ENCODE data around the gene RGSL1. TPM values are rescaled to one million over a fixed set of nuclear protein-coding genes. Genes with fewer than 3 reads are reported as not detected.

RGSL1 gene
- total RNA-seq, 1 donor from 2014 or later: not detected

DNA sequence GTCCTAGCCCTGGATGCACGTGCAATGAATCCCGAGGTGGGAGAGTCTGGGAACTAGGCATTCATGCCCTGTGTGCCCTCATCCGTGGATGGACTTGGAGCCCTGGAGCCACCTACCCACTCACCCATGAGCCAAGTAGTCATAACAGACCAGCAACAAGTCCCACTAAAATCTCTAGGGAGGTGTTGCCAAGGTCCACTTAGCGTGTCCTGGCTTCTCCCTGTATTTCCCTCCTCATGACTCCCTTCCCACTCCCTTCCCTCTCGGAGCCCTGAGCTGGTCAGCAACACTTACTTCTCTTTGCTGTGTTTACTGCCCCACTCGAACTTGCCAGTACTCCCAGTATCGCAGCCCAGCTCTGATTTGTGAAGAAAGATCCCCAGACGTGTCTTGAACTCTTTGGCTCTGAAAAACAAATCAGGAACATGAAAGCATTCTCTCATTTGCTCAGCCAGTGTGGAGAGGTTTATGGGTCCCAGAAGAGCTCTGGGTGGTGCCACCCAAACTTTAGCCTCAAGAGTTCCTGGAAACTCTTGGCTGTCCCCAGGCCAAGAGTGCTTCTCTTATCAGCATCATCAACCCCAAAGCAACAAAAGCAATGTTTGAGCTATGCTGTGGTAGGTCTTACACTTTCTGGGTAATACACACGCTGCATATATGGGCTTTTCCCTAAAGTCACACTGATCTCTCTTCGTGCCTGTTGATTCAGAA lies 153.1 kb downstream of the RGSL1 start:
- Mint-ChIP-seq H3K4me1 (ENCODE audit: low read depth, unreplicated experiment) (peaks cover 17% of the 10 kb centered on the region), H3K27ac (ENCODE audit: unreplicated experiment) (no peak overlapping the region), H3K36me3 (ENCODE audit: unreplicated experiment) (no peaks in the 10 kb centered on the region), H3K27me3 (ENCODE audit: unreplicated experiment) (peaks cover 2% of the 10 kb centered on the region), H3K4me3 (ENCODE audit: unreplicated experiment) (no peak overlapping the region), H3K9me3 (ENCODE audit: unreplicated experiment) (no peaks in the 10 kb centered on the region)
- DNase-seq: no peak
- TF ChIP-seq, protein P1, sequence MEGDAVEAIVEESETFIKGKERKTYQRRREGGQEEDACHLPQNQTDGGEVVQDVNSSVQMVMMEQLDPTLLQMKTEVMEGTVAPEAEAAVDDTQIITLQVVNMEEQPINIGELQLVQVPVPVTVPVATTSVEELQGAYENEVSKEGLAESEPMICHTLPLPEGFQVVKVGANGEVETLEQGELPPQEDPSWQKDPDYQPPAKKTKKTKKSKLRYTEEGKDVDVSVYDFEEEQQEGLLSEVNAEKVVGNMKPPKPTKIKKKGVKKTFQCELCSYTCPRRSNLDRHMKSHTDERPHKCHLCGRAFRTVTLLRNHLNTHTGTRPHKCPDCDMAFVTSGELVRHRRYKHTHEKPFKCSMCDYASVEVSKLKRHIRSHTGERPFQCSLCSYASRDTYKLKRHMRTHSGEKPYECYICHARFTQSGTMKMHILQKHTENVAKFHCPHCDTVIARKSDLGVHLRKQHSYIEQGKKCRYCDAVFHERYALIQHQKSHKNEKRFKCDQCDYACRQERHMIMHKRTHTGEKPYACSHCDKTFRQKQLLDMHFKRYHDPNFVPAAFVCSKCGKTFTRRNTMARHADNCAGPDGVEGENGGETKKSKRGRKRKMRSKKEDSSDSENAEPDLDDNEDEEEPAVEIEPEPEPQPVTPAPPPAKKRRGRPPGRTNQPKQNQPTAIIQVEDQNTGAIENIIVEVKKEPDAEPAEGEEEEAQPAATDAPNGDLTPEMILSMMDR (IDR thresholded peaks at IDR 0.05; ENCODE audit: partially characterized antibody, unreplicated experiment): no peak

DNA sequence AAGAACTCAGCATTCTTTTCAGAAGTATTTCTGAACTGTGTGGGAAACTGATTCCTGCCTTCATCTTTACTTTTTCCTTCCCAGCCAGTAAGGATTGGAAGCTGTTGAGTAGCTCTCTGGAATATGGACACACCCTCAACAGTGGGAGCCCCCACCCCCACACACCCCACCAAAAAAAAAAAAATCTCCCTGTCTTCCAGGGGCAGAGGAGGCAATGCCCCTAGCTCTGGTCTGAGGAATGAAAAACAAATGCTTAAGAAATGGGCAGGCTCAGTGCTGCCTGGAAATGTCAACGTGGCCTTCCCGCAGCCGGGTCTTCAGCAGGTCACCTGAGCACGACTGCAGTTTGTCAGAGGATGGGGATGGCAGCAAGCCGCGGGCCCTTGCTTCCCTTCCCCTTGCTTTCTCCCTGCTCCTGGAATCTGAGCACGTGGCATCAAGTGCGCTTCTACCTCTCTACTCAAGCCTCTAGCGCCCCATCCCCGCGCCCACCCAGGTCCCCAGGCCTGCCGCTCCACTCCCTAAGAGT lies 153.8 kb downstream of the RGSL1 start:
- Mint-ChIP-seq H3K27ac (ENCODE audit: unreplicated experiment) (no peak overlapping the region), H3K9me3 (ENCODE audit: unreplicated experiment) (no peaks in the 10 kb centered on the region), H3K36me3 (ENCODE audit: unreplicated experiment) (no peaks in the 10 kb centered on the region), H3K27me3 (ENCODE audit: unreplicated experiment) (peaks cover 2% of the 10 kb centered on the region), H3K4me1 (ENCODE audit: low read depth, unreplicated experiment) (peaks cover 20% of the 10 kb centered on the region), H3K4me3 (ENCODE audit: unreplicated experiment) (no peak overlapping the region)
- DNase-seq: no peak
- TF ChIP-seq, protein P1 (IDR thresholded peaks at IDR 0.05; ENCODE audit: partially characterized antibody, unreplicated experiment): no peak

DNA sequence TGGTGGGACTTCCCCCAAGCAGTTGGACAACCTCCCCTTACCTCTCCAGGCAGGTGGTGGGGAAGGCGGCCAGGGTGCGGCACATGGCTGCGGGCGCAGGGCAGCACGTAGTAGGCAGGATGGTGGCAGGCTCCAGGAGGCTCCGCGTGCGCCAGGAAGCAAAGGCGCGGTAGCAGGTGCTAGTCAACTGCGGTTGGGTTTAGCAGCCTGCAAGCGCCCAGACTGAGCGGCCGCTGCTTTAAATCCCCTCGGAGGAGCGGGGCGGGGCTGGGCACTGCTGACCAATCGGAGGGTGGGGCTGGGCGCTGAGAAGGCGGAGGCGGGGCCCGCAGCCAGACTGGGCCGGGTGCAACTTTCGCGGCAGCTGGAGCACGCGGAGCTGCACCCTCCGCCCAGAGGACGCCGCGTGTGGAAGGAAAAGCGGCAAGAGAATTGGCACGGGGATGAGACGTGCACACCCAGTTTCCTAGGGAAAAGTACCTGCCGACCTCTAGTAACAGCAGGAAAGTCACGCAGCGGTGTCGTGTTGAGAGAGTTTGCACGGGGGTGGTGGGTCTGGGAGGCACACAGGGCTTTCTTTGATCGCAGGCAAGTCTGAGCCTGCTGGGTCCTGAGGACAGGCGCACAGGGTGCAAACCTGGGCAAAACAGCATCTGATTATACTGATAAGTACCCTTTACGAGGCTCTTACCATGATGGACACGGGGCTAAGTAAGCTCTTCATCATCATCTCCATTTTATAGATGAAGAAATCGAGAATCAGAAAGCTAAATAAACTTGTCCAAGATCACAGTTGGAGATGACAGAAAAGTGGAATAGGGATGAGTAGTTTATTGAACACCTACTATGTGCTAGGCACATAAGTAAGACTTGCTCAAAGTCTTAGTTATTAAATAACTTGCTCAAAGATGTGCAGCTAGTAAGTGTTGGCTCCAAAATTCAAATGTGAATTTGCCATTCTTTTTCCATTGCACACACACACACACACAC lies 154.5 kb downstream of the RGSL1 start, which contains the start of gene RGS16:
Gene RGS16 (minus strand): TSS at position 215 of the 990 bp plus-strand sequence. CDS start 130 bp downstream, at position 85.
- H3K9me3 Mint-ChIP-seq (ENCODE audit: unreplicated experiment): peaks cover under 1% of the 10 kb centered on the region
- TF ChIP-seq, protein P1 (IDR thresholded peaks at IDR 0.05; ENCODE audit: partially characterized antibody, unreplicated experiment): no peak
- H3K36me3 Mint-ChIP-seq (ENCODE audit: unreplicated experiment): no peaks in the 10 kb centered on the region
- H3K4me1 Mint-ChIP-seq (ENCODE audit: low read depth, unreplicated experiment): peaks cover 22% of the 10 kb centered on the region
- DNase-seq: peak; percentile 95
- no peak within 1 kb of the TSS for H3K27ac Mint-ChIP-seq (ENCODE audit: unreplicated experiment)
- no peak within 1 kb of the TSS for H3K4me3 Mint-ChIP-seq (ENCODE audit: unreplicated experiment)
- peaks cover 2% of the 10 kb centered on the region for H3K27me3 Mint-ChIP-seq (ENCODE audit: unreplicated experiment)

DNA sequence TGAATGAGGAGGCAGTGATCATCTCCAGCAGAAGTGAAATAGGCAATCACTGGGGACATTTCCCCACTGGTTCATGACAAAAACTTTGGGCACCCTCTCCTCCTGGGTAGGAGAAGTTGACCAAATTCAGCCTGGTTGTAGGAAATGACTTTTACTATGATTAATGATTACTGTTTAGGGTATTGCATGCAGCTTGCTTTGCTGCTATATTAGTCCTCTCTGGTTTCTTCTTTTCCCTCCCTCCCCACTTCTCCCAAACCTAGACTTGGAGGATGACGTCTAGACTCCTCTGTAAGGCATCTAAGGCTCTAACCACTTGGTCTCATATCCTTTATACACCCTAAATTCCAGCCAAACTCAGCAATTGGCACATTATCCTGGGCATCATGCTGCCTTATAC lies 157.6 kb downstream of the RGSL1 start:
- peaks cover 48% of the 10 kb centered on the region for H3K4me1 Mint-ChIP-seq (ENCODE audit: low read depth, unreplicated experiment)

More for the DNA sequence above, 157.6 kb downstream of the RGSL1 start:
- TF ChIP-seq, protein P1 (IDR thresholded peaks at IDR 0.05; ENCODE audit: partially characterized antibody, unreplicated experiment): no peak
- Mint-ChIP-seq H3K36me3 (ENCODE audit: unreplicated experiment) (no peaks in the 10 kb centered on the region), H3K27me3 (ENCODE audit: unreplicated experiment) (peaks cover 5% of the 10 kb centered on the region), H3K4me3 (ENCODE audit: unreplicated experiment) (no peak overlapping the region), H3K27ac (ENCODE audit: unreplicated experiment) (no peak overlapping the region), H3K9me3 (ENCODE audit: unreplicated experiment) (peaks cover 9% of the 10 kb centered on the region)
- DNase-seq: no peak
